CD14-positive monocyte (primary cell): ENCODE results near the gene SLC7A5. TPM values are rescaled to one million over a fixed set of nuclear protein-coding genes. Genes with fewer than 3 reads are reported as not detected.

Experiments used
- DNase-seq, 3 donors: peaks; one replicate each; pipeline ENCODE4 v3.0.0-alpha.2; 2011 to 2022
- H2AFZ ChIP-seq: 2 replicates; pipeline ENCODE4 v1.6.0; 2012; ENCODE audit warnings: mild to moderate bottlenecking, low read depth, low read length, inconsistent platforms; ENCODE audit not compliant: insufficient read depth, poor library complexity, severe bottlenecking
- H3K27ac ChIP-seq, 2 donors: 1 replicate in 1 of 2; 2 replicates in 1 of 2; pipeline ENCODE4 v1.5.1; 2012 to 2013; ENCODE audit warnings: low read length in 2 of 2, control low read depth in 1 of 2, inconsistent platforms in 1 of 2, low read depth in 1 of 2, mild to moderate bottlenecking in 1 of 2
- H3K27me3 ChIP-seq, 2 donors: one replicate each; pipeline versions ENCODE4 v1.6.0 to v1.6.1; 2011 to 2013; ENCODE audit warnings: low read length in 2 of 2; ENCODE audit not compliant: control insufficient read depth in 2 of 2, insufficient read depth in 2 of 2
- H3K36me3 ChIP-seq, 2 donors: replicated peaks in 1 of 2; 1 replicate in 1 of 2; 2 replicates in 1 of 2; pipeline versions ENCODE4 v1.5.1 to v1.6.1; 2012 to 2013; ENCODE audit warnings: low read length in 2 of 2, control low read depth in 1 of 2, inconsistent platforms in 1 of 2, mild to moderate bottlenecking in 1 of 2; ENCODE audit not compliant: insufficient read depth in 2 of 2, control insufficient read depth in 1 of 2
- H3K4me1 ChIP-seq, 2 donors: 1 replicate in 1 of 2; 2 replicates in 1 of 2; pipeline versions ENCODE4 v1.5.1 to v1.6.1; 2012 to 2013; ENCODE audit warnings: low read length in 2 of 2, control low read depth in 1 of 2, inconsistent platforms in 1 of 2, mild to moderate bottlenecking in 1 of 2, moderate library complexity in 1 of 2; ENCODE audit not compliant: insufficient read depth in 2 of 2, control insufficient read depth in 1 of 2
- H3K4me2 ChIP-seq: replicated peaks from 2 replicates; pipeline ENCODE3; 2012; ENCODE audit warnings: low read length, moderate library complexity, mild to moderate bottlenecking; ENCODE audit not compliant: poor library complexity, severe bottlenecking; ENCODE audit errors: extremely low read depth
- H3K4me3 ChIP-seq, 3 experiments: fragments of 200-600 bp in 1 of 3; sonication (generic) in 1 of 3; replicated peaks in 1 of 3; 1 replicate in 2 of 3; 2 replicates in 1 of 3; pipeline ENCODE4 v1.5.1; 2011 to 2013; ENCODE audit warnings: low read length in 3 of 3, mild to moderate bottlenecking in 3 of 3, control low read depth in 2 of 3, low read depth in 2 of 3, inconsistent platforms in 1 of 3, moderate library complexity in 1 of 3
- H3K79me2 ChIP-seq: 2 replicates; pipeline ENCODE4 v1.6.0; 2012; ENCODE audit warnings: mild to moderate bottlenecking, control low read depth, inconsistent platforms, low read length, moderate library complexity; ENCODE audit not compliant: insufficient read depth
- H3K9ac ChIP-seq: 2 replicates; pipeline ENCODE4 v1.6.0; 2017; ENCODE audit warnings: low read length, mild to moderate bottlenecking; ENCODE audit not compliant: insufficient read depth, poor library complexity, severe bottlenecking
- H3K9me3 ChIP-seq, 2 donors: replicated peaks in 1 of 2; 1 replicate in 1 of 2; 2 replicates in 1 of 2; pipeline versions ENCODE4 v1.5.1 to v1.6.1; 2012 to 2013; ENCODE audit warnings: low read length in 2 of 2, control low read depth in 1 of 2; ENCODE audit not compliant: control insufficient read depth in 1 of 2, insufficient read depth in 1 of 2
- H4K20me1 ChIP-seq: 2 replicates; pipeline ENCODE4 v1.6.0; 2012; ENCODE audit warnings: mild to moderate bottlenecking, low read length, control low read depth, moderate library complexity; ENCODE audit not compliant: insufficient read depth
- H3K27ac Mint-ChIP-seq, 7 donors: one replicate each; pipeline ENCODE4 v1.8.0; 2020; ENCODE audit warnings: mild to moderate bottlenecking in 7 of 7, mixed read lengths in 7 of 7, moderate library complexity in 6 of 7, inconsistent platforms in 2 of 7
- H3K27me3 Mint-ChIP-seq, 3 donors: one replicate each; pipeline ENCODE4 v1.8.0; 2021 to 2022; ENCODE audit warnings: low read depth in 3 of 3, mild to moderate bottlenecking in 3 of 3, mixed read lengths in 3 of 3, moderate library complexity in 3 of 3, inconsistent platforms in 1 of 3
- H3K36me3 Mint-ChIP-seq, 2 donors: one replicate each; pipeline ENCODE4 v1.8.0; 2020; ENCODE audit warnings: mixed read lengths in 2 of 2, inconsistent platforms in 1 of 2, mild to moderate bottlenecking in 1 of 2
- H3K4me1 Mint-ChIP-seq: one replicate; pipeline ENCODE4 v1.8.0; 2020; ENCODE audit warnings: mild to moderate bottlenecking, mixed read lengths
- H3K4me3 Mint-ChIP-seq, 2 donors: one replicate each; pipeline ENCODE4 v1.8.0; 2020; ENCODE audit warnings: mild to moderate bottlenecking in 2 of 2, mixed read lengths in 2 of 2, moderate library complexity in 1 of 2
- H3K9me3 Mint-ChIP-seq, 7 donors: one replicate each; pipeline ENCODE4 v1.8.0; 2020 to 2022; ENCODE audit warnings: mixed read lengths in 7 of 7, mild to moderate bottlenecking in 6 of 7, moderate library complexity in 6 of 7, inconsistent platforms in 2 of 7
- CTCF ChIP-seq: fragments of 200-600 bp; IDR thresholded peaks from one replicate; pipeline ENCODE4 v1.8.0; 2022; ENCODE audit warnings: antibody characterized with exemption, mild to moderate bottlenecking
- WGBS: methylation state at CpG from one replicate; pipeline ENCODE4 v1.1.5; 2013; ENCODE audit warnings: missing lambda C conversion rate; ENCODE audit not compliant: insufficient coverage; 5-methylcytosine and 5-hydroxymethylcytosine counted together
- intact Hi-C, 2 donors: fragments of 100-400 bp; cut with micrococcal nuclease; formaldehyde crosslinking; loops; one replicate each; pipeline versions ENCODE4 v1.15.0 to v1.15.1; 2023
- polyA plus RNA-seq, 3 donors: library from polyadenylated mRNA; depleted of rRNA in 1 of 3; unstranded in 2 of 3; stranded (reverse) in 1 of 3; fragments of 300-500 nt in 2 of 3; fragments of >200 nt in 1 of 3; fragmentation: Illumina TruSeq in 2 of 3; gene quantifications; 1 replicate in 2 of 3; 2 replicates in 1 of 3; pipeline ENCODE4 v1.2.3, GENCODE V29; 2012 to 2021

Gene SLC7A5
- polyA plus RNA-seq, 3 donors: 0.40 to 5.8 (median 1.1) TPM

GRCh38 chr16:87821376-87822107 lies 47.8 kb downstream of the SLC7A5 start:
- no peak overlapping the region for H3K4me3 ChIP-seq
- H3K4me1 Mint-ChIP-seq: peaks cover 3% of the 10 kb centered on the region
- no peak overlapping the region for H2AFZ ChIP-seq
- no peak for DNase-seq
- no peak overlapping the region for H3K9ac ChIP-seq
- intact Hi-C loops: no loop called here
- no peaks in the 10 kb centered on the region for H3K79me2 ChIP-seq
- H3K27ac ChIP-seq: no peak overlapping the region
- peaks cover 1 to 10% (median 4%) of the 10 kb centered on the region in 3 donors for H3K27me3 Mint-ChIP-seq
- H3K27me3 ChIP-seq: no peaks in the 10 kb centered on the region
- no peak overlapping the region for H3K27ac Mint-ChIP-seq
- WGBS: 44% methylated on average over 14 of the region's 18 CpGs
- peaks cover 2 to 12% of the 10 kb centered on the region in 2 donors for H3K36me3 Mint-ChIP-seq
- H3K4me3 Mint-ChIP-seq: no peak overlapping the region
- peaks cover 25 to 31% of the 10 kb centered on the region in 2 donors for H3K9me3 ChIP-seq
- H3K4me1 ChIP-seq: peaks cover 0 to 3% of the 10 kb centered on the region in 2 donors
- peaks cover 22 to 33% (median 25%) of the 10 kb centered on the region in 7 donors for H3K9me3 Mint-ChIP-seq
- no peak for TF ChIP-seq CTCF
- no peak overlapping the region for H3K4me2 ChIP-seq
- no peaks in the 10 kb centered on the region for H4K20me1 ChIP-seq
- no peaks in the 10 kb centered on the region for H3K36me3 ChIP-seq

- DNase-seq: no peak
- Histone ChIP-seq H3K4me1 (peaks cover 10 to 14% of the 10 kb centered on the region in 2 donors), H3K9me3 (peaks cover 28 to 35% of the 10 kb centered on the region in 2 donors), H3K4me3 (no peak overlapping the region), H3K27me3 (no peaks in the 10 kb centered on the region), H2AFZ (no peak overlapping the region), H3K9ac (no peak overlapping the region), H4K20me1 (no peaks in the 10 kb centered on the region), H3K79me2 (no peaks in the 10 kb centered on the region), H3K4me2 (no peak overlapping the region), H3K36me3 (no peaks in the 10 kb centered on the region), H3K27ac (no peak overlapping the region)
- 95% methylated on average over 15 of the region's 17 CpGs for WGBS
- no peak for TF ChIP-seq CTCF
- Mint-ChIP-seq H3K4me1 (peaks cover 18% of the 10 kb centered on the region), H3K27ac (no peak overlapping the region), H3K27me3 (peaks cover 0 to 8% (median 4%) of the 10 kb centered on the region in 3 donors), H3K4me3 (no peak overlapping the region), H3K9me3 (peaks cover 25 to 36% (median 30%) of the 10 kb centered on the region in 7 donors), H3K36me3 (peaks cover 2 to 12% of the 10 kb centered on the region in 2 donors)
- intact Hi-C loops: no loop called here
These were observed 49.3 kb downstream of the SLC7A5 start for GRCh38 chr16:87819983-87820382.
